HCT116 (cell line): Measurements from ENCODE around the gene MELTF. TPM values are rescaled to one million over a fixed set of nuclear protein-coding genes. Genes with fewer than 3 reads are reported as not detected.

ENCODE experiments used
- ATAC-seq: fragments of 200-7000 bp; cut with Tn5 transposase; 2 replicates; pipeline ENCODE4 v1.9.1; 2020; ENCODE audit warnings: mild to moderate bottlenecking, moderate library complexity
- BruUV-seq: library from RNA; stranded (reverse); fragments of 400-500 nt; replicated peaks from 2 replicates; lab custom pipeline; 2021; lab: Mats Ljungman, UMichigan
- CTCF ChIA-PET: fragments of 300-600 bp; sonication (Branson Sonifier 250); formaldehyde crosslinking; loops from one replicate; lab custom pipeline; 2021; ENCODE audit warnings: antibody characterized with exemption; lab: Charles Lee
- POLR2A ChIA-PET: fragments of 300-600, 350-600 bp; sonication (Branson Sonifier 250); formaldehyde crosslinking; loops from one replicate; lab custom pipeline; 2021; ENCODE audit warnings: antibody characterized with exemption; lab: Charles Lee
- RAD21 ChIA-PET, 2 experiments: fragments of 300-600 bp; sonication (Branson Sonifier 250); formaldehyde crosslinking; loops; one replicate each; lab custom pipeline; 2023; ENCODE audit warnings: low total read pairs in 2 of 2; ENCODE audit not compliant: uncharacterized antibody in 2 of 2, unreplicated experiment in 2 of 2, low non-redundant PET in 1 of 2; lab: Charles Lee
- DNase-seq: peaks from one replicate; pipeline ENCODE4 v3.0.0-alpha.2; 2010; ENCODE audit warnings: low read depth, low spot score
- H2AFZ ChIP-seq: fragments of 200-600 bp; shearing (Covaris generic), sonication (generic); 2 replicates; pipeline ENCODE4 v1.6.1; 2017; ENCODE audit warnings: low read depth, mixed run types, mixed read lengths, antibody characterized with exemption, low read length; ENCODE audit not compliant: poor library complexity, severe bottlenecking
- H3K27ac ChIP-seq: 2 replicates; pipeline ENCODE4 v1.5.1; 2012; ENCODE audit warnings: low read depth, low read length
- H3K27me3 ChIP-seq: fragments of 200-600 bp; sonication (generic); 2 replicates; pipeline ENCODE4 v1.6.1; 2016; ENCODE audit warnings: mixed run types, low read length, mixed read lengths; ENCODE audit not compliant: insufficient read depth
- H3K36me3 ChIP-seq, 2 experiments: fragments of 200-500 bp in 1 of 2; fragments of 200-600 bp in 1 of 2; sonication (Bioruptor generic) in 1 of 2; sonication (generic) in 1 of 2; 2 replicates each; pipeline versions ENCODE4 v1.5.1 to v1.6.1; 2014 to 2016; ENCODE audit warnings: low read length in 2 of 2, inconsistent platforms in 1 of 2, mixed read lengths in 1 of 2, mixed run types in 1 of 2; ENCODE audit not compliant: insufficient read depth in 2 of 2, control insufficient read depth in 1 of 2
- H3K4me1 ChIP-seq, 2 experiments: fragments of 200-600 bp in 1 of 2; sonication (generic) in 1 of 2; 2 replicates each; pipeline versions ENCODE4 v1.5.1 to v1.6.1; 2012 to 2017; ENCODE audit warnings: low read length in 2 of 2, inconsistent platforms in 1 of 2, mild to moderate bottlenecking in 1 of 2, mixed read lengths in 1 of 2, mixed run types in 1 of 2, moderate library complexity in 1 of 2; ENCODE audit not compliant: insufficient read depth in 2 of 2, control insufficient read depth in 1 of 2
- H3K4me2 ChIP-seq: fragments of 200-600 bp; sonication (generic); 2 replicates; pipeline ENCODE4 v1.6.1; 2017; ENCODE audit warnings: mixed run types, low read length, mixed read lengths
- H3K4me3 ChIP-seq, 2 experiments: fragments of 200-600 bp in 1 of 2; sonication (generic) in 1 of 2; replicated peaks in 1 of 2; 2 replicates each; pipeline ENCODE4 v1.5.1; 2011 to 2016; ENCODE audit warnings: low read length in 2 of 2, control low read depth in 1 of 2, low read depth in 1 of 2, mild to moderate bottlenecking in 1 of 2, mixed read lengths in 1 of 2, mixed run types in 1 of 2
- H3K79me2 ChIP-seq: fragments of 200-600 bp; sonication (generic); 2 replicates; pipeline ENCODE4 v1.6.1; 2017; ENCODE audit warnings: mild to moderate bottlenecking, mixed run types, low read length, moderate library complexity, mixed read lengths; ENCODE audit not compliant: insufficient read depth
- H3K9ac ChIP-seq: fragments of 200-600 bp; sonication (generic); 2 replicates; pipeline ENCODE4 v1.6.1; 2016; ENCODE audit warnings: low read length, mixed read lengths
- H3K9me2 ChIP-seq: fragments of 200-600 bp; sonication (generic), shearing (Covaris generic); 2 replicates; pipeline ENCODE4 v1.6.1; 2017; ENCODE audit warnings: mixed run types, mild to moderate bottlenecking, moderate library complexity; ENCODE audit not compliant: insufficient read depth
- H3K9me3 ChIP-seq, 2 experiments: fragments of 200-500 bp in 1 of 2; fragments of 200-600 bp in 1 of 2; sonication (Bioruptor generic) in 1 of 2; sonication (generic) in 1 of 2; 2 replicates each; pipeline ENCODE4 v1.6.1; 2014 to 2017; ENCODE audit warnings: low read length in 2 of 2, mixed read lengths in 2 of 2, inconsistent platforms in 1 of 2, low read depth in 1 of 2, mild to moderate bottlenecking in 1 of 2, mixed run types in 1 of 2, moderate library complexity in 1 of 2; ENCODE audit not compliant: control insufficient read depth in 1 of 2, insufficient read depth in 1 of 2
- H4K20me1 ChIP-seq: fragments of 200-600 bp; sonication (generic), shearing (Covaris generic); 2 replicates; pipeline ENCODE4 v1.6.1; 2017; ENCODE audit warnings: mixed run types, mild to moderate bottlenecking, moderate library complexity; ENCODE audit not compliant: insufficient read depth
- CEBPB ChIP-seq: IDR thresholded peaks from 2 replicates; pipeline ENCODE4 v1.6.1; 2012; ENCODE audit warnings: low read depth
- EGR1 ChIP-seq: IDR thresholded peaks from 2 replicates; pipeline ENCODE4 v1.6.1; 2012; ENCODE audit warnings: low read depth
- EZH2phosphoT487 ChIP-seq: fragments of 200-600 bp; IDR thresholded peaks from 2 replicates; pipeline ENCODE4 v1.6.1; 2018; ENCODE audit warnings: antibody characterized with exemption, borderline replicate concordance
- FOSL1 ChIP-seq: IDR thresholded peaks from 2 replicates; pipeline ENCODE4 v1.6.1; 2012; ENCODE audit warnings: low read depth
- JUND ChIP-seq: IDR thresholded peaks from 2 replicates; pipeline ENCODE4 v1.6.1; 2012
- POLR2A ChIP-seq: IDR thresholded peaks from 2 replicates; pipeline ENCODE4 v1.7.0; 2011; ENCODE audit warnings: borderline replicate concordance; ENCODE audit not compliant: insufficient read depth, insufficient read length; ENCODE audit errors: extremely low read depth
- POLR2AphosphoS5 ChIP-seq: IDR thresholded peaks from 2 replicates; pipeline ENCODE4 v1.6.1; 2011; ENCODE audit warnings: mild to moderate bottlenecking, low read depth, low read length, moderate library complexity
- RAD21 ChIP-seq: IDR thresholded peaks from 2 replicates; pipeline ENCODE4 v1.6.1; 2012; ENCODE audit warnings: low read depth, mild to moderate bottlenecking
- SIN3A ChIP-seq: IDR thresholded peaks from 2 replicates; pipeline ENCODE4 v1.6.1; 2012; ENCODE audit warnings: low read depth
- SP1 ChIP-seq: IDR thresholded peaks from 2 replicates; pipeline ENCODE4 v1.6.1; 2012; ENCODE audit warnings: low read depth
- intact Hi-C: fragments of 100-400 bp; cut with micrococcal nuclease; formaldehyde crosslinking; loops from 2 replicates; pipeline ENCODE4 v1.10.0; 2022
- total RNA-seq: library from RNA; stranded (reverse); gene quantifications from one replicate; pipeline ENCODE4 v1.2.1, GENCODE V29; 2021; ENCODE audit not compliant: unreplicated experiment
- TF ChIP-seq, protein P1 (sequence below): IDR thresholded peaks from 2 replicates; pipeline ENCODE4 v1.6.1; 2012; ENCODE audit warnings: low read depth
- TF ChIP-seq, protein P2 (sequence below): IDR thresholded peaks from 2 replicates; pipeline ENCODE4 v1.6.1; 2011; ENCODE audit warnings: mild to moderate bottlenecking, low read length, moderate library complexity; ENCODE audit not compliant: insufficient replicate concordance; ENCODE audit errors: extremely low read depth
- TF ChIP-seq, protein P3 (sequence below): IDR thresholded peaks from 2 replicates; pipeline ENCODE4 v1.6.1; 2012

Gene MELTF
- total RNA-seq, 1 experiment from 2014 or later: 47.6 TPM

DNA sequence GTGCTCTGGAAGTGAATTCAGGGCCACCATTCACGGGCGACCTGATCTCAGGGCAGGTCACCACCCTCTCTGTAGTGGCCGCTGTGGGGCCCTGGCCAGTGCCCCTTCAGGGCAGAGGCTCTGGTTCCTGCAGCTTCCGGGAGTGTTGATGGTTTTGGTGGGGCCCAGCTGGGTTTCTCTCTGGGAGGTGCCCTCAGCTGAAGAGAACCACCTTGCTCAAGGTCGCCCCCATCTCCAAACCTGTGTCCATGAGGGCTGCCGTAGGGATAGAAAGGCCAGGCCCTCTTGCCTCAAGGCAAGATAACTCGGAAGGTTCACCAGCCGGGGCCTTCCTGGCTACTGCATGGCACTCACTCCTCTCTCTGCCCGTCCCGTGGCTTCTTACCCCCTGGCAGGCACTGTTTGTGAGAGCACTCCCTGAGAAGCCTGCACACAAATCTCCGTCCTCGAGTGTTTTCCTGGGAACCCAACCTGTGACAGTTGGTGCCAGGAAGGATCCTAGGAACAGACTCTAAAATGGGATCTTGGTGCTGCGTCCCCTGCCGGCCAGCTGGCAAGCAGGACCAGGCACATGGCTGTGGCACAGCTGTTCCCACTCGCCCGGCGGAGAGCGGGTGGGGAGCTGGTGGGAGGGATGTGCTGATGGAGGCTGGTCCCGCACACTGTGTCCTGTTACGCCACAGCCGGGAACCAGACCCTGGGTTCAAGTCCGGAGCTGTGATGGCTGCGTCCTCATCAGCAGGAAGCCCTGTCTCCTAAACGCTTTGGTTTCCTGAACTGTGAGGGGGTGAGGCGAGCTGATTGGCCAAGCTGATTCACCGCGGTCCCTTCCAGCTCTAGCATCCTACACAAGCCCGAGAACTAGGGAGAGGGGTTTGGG, 37.8 kb downstream of the MELTF start:
- Histone ChIP-seq H4K20me1 (no peaks in the 10 kb centered on the region), H3K79me2 (no peaks in the 10 kb centered on the region), H2AFZ (no peak overlapping the region), H3K4me1 (peaks cover 0 to 4% of the 10 kb centered on the region in 2 experiments; a peak in 1 of 4 replicates), H3K27me3 (no peaks in the 10 kb centered on the region), H3K9ac (no peak overlapping the region), H3K4me2 (no peak overlapping the region), H3K9me3 (no peaks in the 10 kb centered on the region), H3K27ac (no peak overlapping the region), H3K36me3 (no peaks in the 10 kb centered on the region), H3K4me3 (no peak overlapping the region), H3K9me2 (no peaks in the 10 kb centered on the region)
- ChIA-PET CTCF (no interaction called here), POLR2A (no interaction called here), RAD21 (no interaction called here)
- ATAC-seq: no peak
- TF ChIP-seq JUND: no peak
- no peak for TF ChIP-seq FOSL1
- TF ChIP-seq, protein P1, sequence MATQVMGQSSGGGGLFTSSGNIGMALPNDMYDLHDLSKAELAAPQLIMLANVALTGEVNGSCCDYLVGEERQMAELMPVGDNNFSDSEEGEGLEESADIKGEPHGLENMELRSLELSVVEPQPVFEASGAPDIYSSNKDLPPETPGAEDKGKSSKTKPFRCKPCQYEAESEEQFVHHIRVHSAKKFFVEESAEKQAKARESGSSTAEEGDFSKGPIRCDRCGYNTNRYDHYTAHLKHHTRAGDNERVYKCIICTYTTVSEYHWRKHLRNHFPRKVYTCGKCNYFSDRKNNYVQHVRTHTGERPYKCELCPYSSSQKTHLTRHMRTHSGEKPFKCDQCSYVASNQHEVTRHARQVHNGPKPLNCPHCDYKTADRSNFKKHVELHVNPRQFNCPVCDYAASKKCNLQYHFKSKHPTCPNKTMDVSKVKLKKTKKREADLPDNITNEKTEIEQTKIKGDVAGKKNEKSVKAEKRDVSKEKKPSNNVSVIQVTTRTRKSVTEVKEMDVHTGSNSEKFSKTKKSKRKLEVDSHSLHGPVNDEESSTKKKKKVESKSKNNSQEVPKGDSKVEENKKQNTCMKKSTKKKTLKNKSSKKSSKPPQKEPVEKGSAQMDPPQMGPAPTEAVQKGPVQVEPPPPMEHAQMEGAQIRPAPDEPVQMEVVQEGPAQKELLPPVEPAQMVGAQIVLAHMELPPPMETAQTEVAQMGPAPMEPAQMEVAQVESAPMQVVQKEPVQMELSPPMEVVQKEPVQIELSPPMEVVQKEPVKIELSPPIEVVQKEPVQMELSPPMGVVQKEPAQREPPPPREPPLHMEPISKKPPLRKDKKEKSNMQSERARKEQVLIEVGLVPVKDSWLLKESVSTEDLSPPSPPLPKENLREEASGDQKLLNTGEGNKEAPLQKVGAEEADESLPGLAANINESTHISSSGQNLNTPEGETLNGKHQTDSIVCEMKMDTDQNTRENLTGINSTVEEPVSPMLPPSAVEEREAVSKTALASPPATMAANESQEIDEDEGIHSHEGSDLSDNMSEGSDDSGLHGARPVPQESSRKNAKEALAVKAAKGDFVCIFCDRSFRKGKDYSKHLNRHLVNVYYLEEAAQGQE: no peak
- no peak for TF ChIP-seq RAD21
- TF ChIP-seq POLR2AphosphoS5: no peak
- TF ChIP-seq SP1: no peak
- TF ChIP-seq, protein P2, sequence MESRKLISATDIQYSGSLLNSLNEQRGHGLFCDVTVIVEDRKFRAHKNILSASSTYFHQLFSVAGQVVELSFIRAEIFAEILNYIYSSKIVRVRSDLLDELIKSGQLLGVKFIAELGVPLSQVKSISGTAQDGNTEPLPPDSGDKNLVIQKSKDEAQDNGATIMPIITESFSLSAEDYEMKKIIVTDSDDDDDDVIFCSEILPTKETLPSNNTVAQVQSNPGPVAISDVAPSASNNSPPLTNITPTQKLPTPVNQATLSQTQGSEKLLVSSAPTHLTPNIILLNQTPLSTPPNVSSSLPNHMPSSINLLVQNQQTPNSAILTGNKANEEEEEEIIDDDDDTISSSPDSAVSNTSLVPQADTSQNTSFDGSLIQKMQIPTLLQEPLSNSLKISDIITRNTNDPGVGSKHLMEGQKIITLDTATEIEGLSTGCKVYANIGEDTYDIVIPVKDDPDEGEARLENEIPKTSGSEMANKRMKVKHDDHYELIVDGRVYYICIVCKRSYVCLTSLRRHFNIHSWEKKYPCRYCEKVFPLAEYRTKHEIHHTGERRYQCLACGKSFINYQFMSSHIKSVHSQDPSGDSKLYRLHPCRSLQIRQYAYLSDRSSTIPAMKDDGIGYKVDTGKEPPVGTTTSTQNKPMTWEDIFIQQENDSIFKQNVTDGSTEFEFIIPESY: no peak
- no peak for TF ChIP-seq EZH2phosphoT487
- TF ChIP-seq SIN3A: no peak
- no peak for TF ChIP-seq CEBPB
- no peak for TF ChIP-seq POLR2A
- TF ChIP-seq, protein P3, sequence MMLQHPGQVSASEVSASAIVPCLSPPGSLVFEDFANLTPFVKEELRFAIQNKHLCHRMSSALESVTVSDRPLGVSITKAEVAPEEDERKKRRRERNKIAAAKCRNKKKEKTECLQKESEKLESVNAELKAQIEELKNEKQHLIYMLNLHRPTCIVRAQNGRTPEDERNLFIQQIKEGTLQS: no peak
- no peak for TF ChIP-seq EGR1
- intact Hi-C loops: no loop called here
- DNase-seq: no peak
- no TSS peak for BruUV-seq
